ENCODE data around the gene MFAP2. TPM values are rescaled to one million over a fixed set of nuclear protein-coding genes. Genes with fewer than 3 reads are reported as not detected.

The MFAP2 gene
- total RNA-seq, 2 donors from 2014 or later: 120 to 170 TPM

DNA sequence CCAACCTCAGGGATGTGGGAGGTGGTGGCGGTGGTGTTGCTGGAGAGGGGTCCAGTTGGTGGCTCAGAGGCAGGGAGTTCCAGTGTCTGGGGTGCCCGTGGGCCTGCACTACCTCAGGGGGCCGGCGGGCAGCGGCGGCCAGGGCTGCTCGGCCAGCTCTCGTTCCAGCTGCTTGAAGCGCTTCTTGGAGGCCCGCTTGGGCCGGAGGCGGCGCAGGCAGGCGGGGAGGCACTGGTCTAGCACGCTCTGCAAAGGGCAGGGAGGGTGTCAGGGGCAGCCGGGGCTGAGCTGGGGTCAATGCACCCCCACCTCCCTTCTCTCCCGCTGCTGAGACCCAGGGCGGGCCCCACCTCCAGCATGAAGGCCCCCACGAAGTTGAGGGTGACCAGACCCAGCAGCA, 5.7 kb upstream of the MFAP2 start:
- no peak overlapping the region for H3K4me3 ChIP-seq (ENCODE audit: low read length)
- no peaks in the 10 kb centered on the region for H3K9me3 Mint-ChIP-seq
- H3K4me3 Mint-ChIP-seq: no peak overlapping the region
- WGBS, 2 experiments (ENCODE audit: insufficient coverage in 1 of 2, insufficient read length in 1 of 2): 85 to 88% methylated on average over 11 to 19 of the region's 19 CpGs
- H3K9me3 ChIP-seq (ENCODE audit: control insufficient read depth, low read length): no peaks in the 10 kb centered on the region
- no peak overlapping the region for H3K27ac Mint-ChIP-seq
- H3K27me3 ChIP-seq (ENCODE audit: control insufficient read depth, insufficient read depth, low read length, poor library complexity, severe bottlenecking): no peaks in the 10 kb centered on the region
- no peak for DNase-seq
- H3K9ac ChIP-seq (ENCODE audit: extremely low read depth, low read length, poor library complexity, severe bottlenecking): no peak overlapping the region
- TF ChIP-seq, protein P1, sequence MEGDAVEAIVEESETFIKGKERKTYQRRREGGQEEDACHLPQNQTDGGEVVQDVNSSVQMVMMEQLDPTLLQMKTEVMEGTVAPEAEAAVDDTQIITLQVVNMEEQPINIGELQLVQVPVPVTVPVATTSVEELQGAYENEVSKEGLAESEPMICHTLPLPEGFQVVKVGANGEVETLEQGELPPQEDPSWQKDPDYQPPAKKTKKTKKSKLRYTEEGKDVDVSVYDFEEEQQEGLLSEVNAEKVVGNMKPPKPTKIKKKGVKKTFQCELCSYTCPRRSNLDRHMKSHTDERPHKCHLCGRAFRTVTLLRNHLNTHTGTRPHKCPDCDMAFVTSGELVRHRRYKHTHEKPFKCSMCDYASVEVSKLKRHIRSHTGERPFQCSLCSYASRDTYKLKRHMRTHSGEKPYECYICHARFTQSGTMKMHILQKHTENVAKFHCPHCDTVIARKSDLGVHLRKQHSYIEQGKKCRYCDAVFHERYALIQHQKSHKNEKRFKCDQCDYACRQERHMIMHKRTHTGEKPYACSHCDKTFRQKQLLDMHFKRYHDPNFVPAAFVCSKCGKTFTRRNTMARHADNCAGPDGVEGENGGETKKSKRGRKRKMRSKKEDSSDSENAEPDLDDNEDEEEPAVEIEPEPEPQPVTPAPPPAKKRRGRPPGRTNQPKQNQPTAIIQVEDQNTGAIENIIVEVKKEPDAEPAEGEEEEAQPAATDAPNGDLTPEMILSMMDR (conservative IDR thresholded peaks at IDR 0.05): no peak
- H3K27ac ChIP-seq (ENCODE audit: low read depth, low read length): no peak overlapping the region
- peaks cover 2% of the 10 kb centered on the region for H3K36me3 ChIP-seq (ENCODE audit: control insufficient read depth, insufficient read depth, low read length)
- H3K4me1 ChIP-seq (ENCODE audit: control insufficient read depth, insufficient read depth, low read length): no peaks in the 10 kb centered on the region
- H3K27me3 Mint-ChIP-seq (ENCODE audit: insufficient read depth): no peaks in the 10 kb centered on the region
- no peaks in the 10 kb centered on the region for H3K4me1 Mint-ChIP-seq
- peaks cover 16% of the 10 kb centered on the region for H3K36me3 Mint-ChIP-seq (ENCODE audit: low read depth)

- no peak overlapping the region for H3K27ac ChIP-seq (ENCODE audit: low read depth, low read length)
- 84 to 89% methylated on average over 6 to 7 of the region's 7 CpGs for WGBS, 2 experiments (ENCODE audit: insufficient coverage in 1 of 2, insufficient read length in 1 of 2)
Observed at GRCh38 chr1:16984717-16985116, 4.3 kb upstream of the MFAP2 start.

GRCh38 chr1:16983649-16984048, 3.2 kb upstream of the MFAP2 start:
- Mint-ChIP-seq H3K27me3 (ENCODE audit: insufficient read depth) (no peaks in the 10 kb centered on the region), H3K4me1 (peaks cover 3% of the 10 kb centered on the region), H3K4me3 (no peak overlapping the region), H3K27ac (no peak overlapping the region), H3K36me3 (ENCODE audit: low read depth) (peaks cover 16% of the 10 kb centered on the region), H3K9me3 (no peaks in the 10 kb centered on the region)
- WGBS, 2 experiments (ENCODE audit: insufficient coverage in 1 of 2, insufficient read length in 1 of 2): 92% methylated on average over 4 of the region's 4 CpGs; no CpG with 5 or more reads in 1 of the 2 experiments
- H3K27me3 ChIP-seq (ENCODE audit: control insufficient read depth, insufficient read depth, low read length, poor library complexity, severe bottlenecking): no peaks in the 10 kb centered on the region
- H3K36me3 ChIP-seq (ENCODE audit: control insufficient read depth, insufficient read depth, low read length): peaks cover 2% of the 10 kb centered on the region
- TF ChIP-seq, protein P1 (conservative IDR thresholded peaks at IDR 0.05): no peak
- no peak overlapping the region for H3K9ac ChIP-seq (ENCODE audit: extremely low read depth, low read length, poor library complexity, severe bottlenecking)
- no peak for DNase-seq
- peaks cover 7% of the 10 kb centered on the region for H3K4me1 ChIP-seq (ENCODE audit: control insufficient read depth, insufficient read depth, low read length)
- H3K9me3 ChIP-seq (ENCODE audit: control insufficient read depth, low read length): no peaks in the 10 kb centered on the region
- no peak overlapping the region for H3K4me3 ChIP-seq (ENCODE audit: low read length)
- no peak overlapping the region for H3K27ac ChIP-seq (ENCODE audit: low read depth, low read length)

More at GRCh38 chr1:16984717-16985116, 4.3 kb upstream of the MFAP2 start:
- no peaks in the 10 kb centered on the region for H3K27me3 Mint-ChIP-seq (ENCODE audit: insufficient read depth)
- H3K36me3 Mint-ChIP-seq (ENCODE audit: low read depth): peaks cover 16% of the 10 kb centered on the region
- H3K9me3 Mint-ChIP-seq: no peaks in the 10 kb centered on the region
- Histone ChIP-seq H3K9me3 (ENCODE audit: control insufficient read depth, low read length) (no peaks in the 10 kb centered on the region), H3K27me3 (ENCODE audit: control insufficient read depth, insufficient read depth, low read length, poor library complexity, severe bottlenecking) (no peaks in the 10 kb centered on the region), H3K4me1 (ENCODE audit: control insufficient read depth, insufficient read depth, low read length) (no peaks in the 10 kb centered on the region), H3K4me3 (ENCODE audit: low read length) (no peak overlapping the region), H3K9ac (ENCODE audit: extremely low read depth, low read length, poor library complexity, severe bottlenecking) (no peak overlapping the region), H3K36me3 (ENCODE audit: control insufficient read depth, insufficient read depth, low read length) (peaks cover 2% of the 10 kb centered on the region)
- no peaks in the 10 kb centered on the region for H3K4me1 Mint-ChIP-seq
- no peak overlapping the region for H3K4me3 Mint-ChIP-seq
- no peak for DNase-seq
- TF ChIP-seq, protein P1 (conservative IDR thresholded peaks at IDR 0.05): no peak
- no peak overlapping the region for H3K27ac Mint-ChIP-seq

Data from endodermal cell (in vitro differentiated cells).